ENCODE data around the gene MAGEA11.
"Not testable (repeated sequence)": the region's sequence is repeated elsewhere in the genome, so short reads cannot be mapped to it uniquely, and the experiment has no call there.

MAGEA11 gene

DNA sequence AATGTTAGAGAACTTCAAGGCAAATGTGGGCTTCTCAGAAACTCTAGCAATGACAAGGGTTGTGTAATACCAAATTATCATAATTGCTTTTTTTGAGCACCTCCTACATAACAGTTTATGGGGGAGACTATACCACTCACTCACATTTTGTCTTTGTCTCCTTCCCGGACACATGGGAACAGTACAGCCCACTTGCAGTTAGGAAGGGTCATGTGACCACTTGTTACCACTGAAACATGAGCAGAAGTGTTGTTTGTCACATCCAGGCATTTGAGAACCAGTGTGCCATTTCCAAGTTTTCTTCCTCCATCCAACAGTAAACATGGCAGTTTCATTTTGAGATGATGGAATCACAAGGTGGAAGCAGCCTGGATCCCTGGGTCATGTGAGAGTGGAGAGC, 6.9 kb downstream of the MAGEA11 start:
- no peak for DNase-seq (ENCODE audit: low spot score)

DNA sequence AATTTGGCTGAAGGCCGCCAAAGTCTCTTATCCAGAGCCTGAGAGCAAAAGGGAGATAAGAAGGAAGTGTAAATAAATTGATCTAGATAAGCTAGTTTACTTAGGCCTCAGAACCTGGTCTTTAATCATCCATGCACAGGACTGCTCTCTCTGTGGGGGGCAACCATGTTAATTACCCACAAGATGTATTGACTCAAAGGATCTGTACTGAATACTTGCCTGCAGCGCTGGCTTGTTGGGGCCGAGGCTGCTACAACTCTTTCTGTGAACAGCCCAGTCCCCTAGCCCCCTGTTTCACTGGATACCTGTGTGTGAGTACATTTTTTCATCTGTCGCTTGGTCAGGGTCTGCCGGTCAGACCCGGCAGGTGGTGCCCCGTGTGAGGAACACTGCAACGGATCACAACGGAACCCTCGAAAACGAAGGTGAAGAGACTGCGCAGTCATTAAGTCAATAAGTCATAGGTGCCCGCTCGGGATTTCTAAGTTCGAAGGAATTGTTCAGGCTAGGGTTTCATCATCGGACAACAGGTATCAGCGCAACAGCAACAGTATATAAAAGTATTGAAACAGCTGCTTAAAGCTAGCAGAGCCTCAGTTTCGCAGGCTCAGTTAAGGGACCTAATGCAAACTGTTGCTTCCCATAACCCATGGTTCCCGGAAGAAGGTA, 8.3 kb downstream of the MAGEA11 start:
- no peak for DNase-seq (ENCODE audit: low spot score)

- not testable (repeated sequence) for DNase-seq (ENCODE audit: low spot score)
These were observed 9.4 kb downstream of the MAGEA11 start for GRCh38 chrX:149721241-149721640.

GRCh38 chrX:149721778-149722177, 9.9 kb downstream of the MAGEA11 start:
- DNase-seq (ENCODE audit: low spot score): no peak

GRCh38 chrX:149723583-149724118, 11.8 kb downstream of the MAGEA11 start:
- DNase-seq (ENCODE audit: low spot score): not testable (repeated sequence)

DNA sequence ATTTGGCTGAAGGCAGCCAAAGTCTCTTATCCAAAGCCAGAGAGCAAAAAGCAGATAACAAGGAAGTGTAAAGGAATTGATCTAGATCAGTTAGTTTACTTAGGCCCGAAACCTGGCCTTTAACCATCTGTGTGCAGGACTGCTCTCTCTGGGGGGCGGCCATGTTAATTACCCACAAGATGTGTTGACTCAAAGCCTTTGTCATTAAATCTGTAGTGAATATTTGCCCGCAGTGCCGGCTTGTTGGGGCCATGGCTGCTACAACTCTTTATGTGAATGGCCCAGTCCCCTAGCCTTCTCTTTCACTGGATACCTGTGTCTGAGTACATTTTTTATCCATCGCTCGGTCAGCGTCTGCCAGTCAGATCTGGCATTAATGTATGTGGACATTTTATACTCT, 15.4 kb downstream of the MAGEA11 start:
- not testable (repeated sequence) for DNase-seq (ENCODE audit: low spot score)

- not testable (repeated sequence) for DNase-seq (ENCODE audit: low spot score)
These were observed 30.4 kb downstream of the MAGEA11 start for GRCh38 chrX:149742269-149742668.

GRCh38 chrX:149746390-149747007, 34.6 kb downstream of the MAGEA11 start:
- DNase-seq (ENCODE audit: low spot score): not testable (repeated sequence)

GRCh38 chrX:149757206-149758067, 45.6 kb downstream of the MAGEA11 start:
- no peak for DNase-seq (ENCODE audit: low spot score)

GRCh38 chrX:149758068-149758714, 46.3 kb downstream of the MAGEA11 start:
- no peak for DNase-seq (ENCODE audit: low spot score)

DNA sequence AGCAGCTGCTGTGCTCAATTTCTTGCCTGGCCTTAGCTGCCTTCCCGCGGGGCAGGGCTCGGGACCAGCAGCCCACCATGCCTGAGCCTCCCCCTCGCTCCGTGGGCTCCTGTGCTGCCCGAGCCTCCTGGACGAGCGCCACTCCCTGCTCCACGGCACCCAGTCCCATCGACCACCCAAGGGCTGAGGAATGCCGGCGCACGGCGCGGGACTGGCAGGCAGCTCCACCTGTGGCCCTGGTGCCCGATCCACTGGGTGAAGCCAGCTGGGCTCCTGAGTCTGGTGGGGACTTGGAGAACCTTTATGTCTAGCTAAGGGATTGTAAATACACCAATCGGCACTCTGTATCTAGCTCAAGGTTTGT, 46.8 kb downstream of the MAGEA11 start:
- not testable (repeated sequence) for DNase-seq (ENCODE audit: low spot score)

GRCh38 chrX:149759824-149760223, 48.0 kb downstream of the MAGEA11 start:
- DNase-seq (ENCODE audit: low spot score): no peak

DNA sequence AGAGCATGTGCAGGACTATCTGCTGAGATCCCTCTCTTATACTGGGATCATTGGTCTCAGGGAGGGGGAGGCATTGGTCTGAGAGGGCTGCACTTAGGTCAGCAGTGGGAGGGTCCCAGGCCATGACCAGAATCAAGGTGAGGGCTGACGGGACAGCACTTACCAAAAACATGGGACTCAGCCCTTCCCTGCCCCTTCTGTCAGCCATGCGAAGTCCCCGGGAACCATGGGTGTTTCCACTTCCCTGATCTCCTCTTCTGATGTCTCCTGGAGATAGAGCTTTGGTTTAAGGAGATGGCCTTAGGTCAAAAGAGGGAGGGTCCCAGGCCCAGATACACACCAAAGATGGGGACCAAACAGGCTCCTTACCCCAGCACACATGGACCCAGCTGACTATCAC, 49.1 kb downstream of the MAGEA11 start:
- no peak for DNase-seq (ENCODE audit: low spot score)

DNA sequence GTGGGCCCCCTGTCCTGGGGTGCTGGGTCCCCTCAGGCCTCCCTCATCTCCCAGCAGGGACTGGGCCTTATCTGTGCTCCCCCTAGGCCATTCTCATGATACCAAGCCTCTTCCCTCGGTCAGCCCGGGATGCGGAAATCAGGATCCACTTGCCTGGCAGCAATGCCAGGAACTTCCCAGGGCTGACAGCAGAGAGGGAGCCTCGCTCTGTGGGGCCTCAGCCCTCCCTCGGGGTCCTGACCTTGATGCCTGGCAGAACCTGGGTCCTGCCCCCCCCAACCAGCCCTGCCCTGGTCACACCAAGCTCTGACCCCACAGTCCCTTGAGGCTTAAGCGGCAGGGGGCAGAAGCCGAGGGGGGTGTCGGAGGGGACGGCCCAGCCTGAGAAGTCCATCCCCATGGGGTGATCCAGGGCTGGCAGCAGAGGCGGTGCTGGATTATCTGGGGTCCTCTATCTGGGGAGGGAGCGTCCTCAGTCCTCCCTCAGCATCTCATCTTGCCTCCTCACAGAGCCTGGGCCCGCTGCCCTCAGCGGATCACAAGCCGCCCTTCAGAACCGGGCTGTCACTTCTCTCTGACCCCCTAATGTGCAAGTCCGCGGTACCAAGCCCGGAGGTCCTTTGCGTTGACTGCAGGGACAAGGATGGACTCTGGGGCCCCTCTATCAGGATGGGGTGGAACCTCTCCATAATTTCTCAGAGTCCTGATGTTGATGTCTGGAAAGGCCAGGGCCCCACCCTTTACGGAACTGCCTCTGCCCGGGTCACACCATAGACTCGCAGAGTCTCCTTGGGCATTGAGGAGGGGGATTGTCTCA, 50.2 kb downstream of the MAGEA11 start:
- not testable (repeated sequence) for DNase-seq (ENCODE audit: low spot score)

GRCh38 chrX:149762696-149763614, 51.1 kb downstream of the MAGEA11 start:
- DNase-seq (ENCODE audit: low spot score): no peak

Data from RKO (cell line).